Frontal cortex (tissue), 4 donors: ENCODE data around the gene SRBD1. TPM values are rescaled to one million over a fixed set of nuclear protein-coding genes. Genes with fewer than 3 reads are reported as not detected.

Experiments used
- DNase-seq, 2 donors: peaks; one replicate each; pipeline ENCODE4 v3.0.0; 2012; ENCODE audit warnings: low spot score in 2 of 2
- FAIRE-seq: peaks from 2 replicates; lab custom pipeline; 2012; peaks lifted over from hg19 to GRCh38; lab: Jason Lieb, UNC
- total RNA-seq: library from RNA; depleted of rRNA; stranded (reverse); fragments of >200 nt; gene quantifications from one replicate; pipeline ENCODE4 v1.2.3, GENCODE V29; 2014
- donor health status: control.
- donor health status: control.
- donor health status: control.

SRBD1 gene
- total RNA-seq, 1 donor from 2014 or later: 69.3 TPM

DNA sequence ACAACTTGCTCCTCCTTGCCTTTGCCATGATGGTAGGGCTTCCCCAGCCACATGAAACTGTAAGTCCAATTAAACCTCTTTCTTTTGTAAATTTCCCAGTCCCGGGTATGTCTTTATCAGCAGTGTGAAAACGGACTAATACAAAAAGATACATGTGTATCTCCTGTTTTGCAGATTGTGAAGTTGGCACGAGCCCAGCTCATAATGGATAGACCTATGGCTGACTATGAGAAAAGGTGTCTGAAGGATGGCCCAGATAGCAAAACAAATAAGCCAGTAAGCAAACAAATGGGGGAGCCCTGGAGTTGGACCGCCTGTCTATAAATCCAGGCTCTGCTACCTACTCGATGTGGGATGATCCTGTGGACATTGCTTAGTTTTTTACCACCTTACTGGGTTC, 24.9 kb upstream of the SRBD1 start:
- no peak for FAIRE-seq
- DNase-seq: no peak

DNA sequence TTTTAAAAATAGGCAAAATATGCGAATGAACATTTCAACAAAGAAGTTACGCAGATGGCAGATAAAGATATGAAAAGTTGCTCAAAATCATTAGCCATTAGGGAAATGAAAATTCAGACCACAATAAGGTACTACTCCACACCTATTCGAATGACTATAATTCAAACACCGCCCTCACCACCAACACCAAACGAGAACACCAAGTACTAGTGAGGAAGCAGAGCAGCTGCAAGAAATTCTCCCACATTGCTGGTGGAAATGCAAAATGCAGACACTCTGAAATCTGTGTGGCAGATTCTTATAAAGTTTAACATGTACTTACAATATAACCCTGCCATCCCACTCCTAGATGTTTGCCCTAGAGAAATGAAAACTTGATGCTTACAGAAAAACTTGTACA, 23.2 kb upstream of the SRBD1 start:
- DNase-seq: no peak
- FAIRE-seq: no peak

DNA sequence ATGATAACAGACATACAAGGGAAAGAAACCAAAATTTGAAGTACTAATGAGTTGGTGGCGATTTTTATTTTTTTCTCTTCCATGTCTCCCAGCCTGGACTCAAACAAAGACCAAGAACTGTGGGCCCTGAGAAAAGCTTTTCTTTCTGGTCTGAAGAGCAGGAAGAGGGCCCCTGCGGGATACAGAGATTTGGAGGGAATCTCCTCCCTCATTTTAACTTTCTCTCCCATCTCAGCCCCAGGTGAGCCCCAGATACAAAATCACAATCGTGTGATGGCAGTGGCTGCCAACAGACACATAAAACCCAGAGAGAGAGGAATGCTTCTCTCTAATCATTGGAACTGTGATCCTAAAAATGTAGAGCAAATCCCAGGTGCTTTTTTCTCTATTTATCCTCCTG, 20.9 kb upstream of the SRBD1 start:
- FAIRE-seq: no peak

DNA sequence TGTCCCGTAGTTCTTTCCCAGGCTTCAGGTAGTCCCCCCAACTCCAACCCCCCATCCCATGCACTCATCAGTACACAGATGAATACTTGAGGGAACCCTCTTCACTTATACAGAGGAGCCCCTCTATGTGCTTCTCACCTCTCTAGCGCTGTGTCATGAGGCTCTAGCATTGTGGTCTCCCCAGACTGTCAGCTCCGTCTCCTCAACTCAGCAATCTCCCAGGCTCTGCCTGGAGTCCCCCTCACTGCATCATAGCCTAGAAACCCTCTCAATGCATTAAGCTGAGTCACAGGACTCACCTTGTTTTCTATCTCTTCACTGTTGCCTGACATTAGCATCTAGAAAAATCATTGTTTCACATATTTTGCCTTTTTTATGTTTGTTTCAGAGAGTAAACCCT, 20.3 kb upstream of the SRBD1 start:
- FAIRE-seq (no peak), DNase-seq (no peak)

More for the DNA sequence above, 20.9 kb upstream of the SRBD1 start:
- no peak for DNase-seq

DNA sequence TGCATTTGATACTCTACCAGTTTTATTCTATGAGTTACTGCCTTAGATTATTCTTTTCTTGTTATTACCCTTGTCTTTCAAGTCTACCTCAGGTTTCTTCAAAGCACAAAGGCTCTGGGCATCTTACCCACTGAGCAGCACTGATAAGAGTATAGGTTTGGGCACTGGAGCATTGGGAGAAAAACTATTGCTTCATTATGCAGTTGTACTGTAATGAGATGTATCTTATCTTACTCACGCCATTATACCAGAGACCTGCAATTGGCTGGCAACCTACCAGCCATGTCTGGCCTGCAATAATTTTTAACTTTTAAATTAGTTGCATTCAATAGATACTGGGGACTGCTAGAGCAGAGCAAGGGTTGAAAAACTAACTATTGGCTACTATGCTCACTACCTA, 18.9 kb upstream of the SRBD1 start:
- no peak for DNase-seq
- FAIRE-seq: no peak

DNA sequence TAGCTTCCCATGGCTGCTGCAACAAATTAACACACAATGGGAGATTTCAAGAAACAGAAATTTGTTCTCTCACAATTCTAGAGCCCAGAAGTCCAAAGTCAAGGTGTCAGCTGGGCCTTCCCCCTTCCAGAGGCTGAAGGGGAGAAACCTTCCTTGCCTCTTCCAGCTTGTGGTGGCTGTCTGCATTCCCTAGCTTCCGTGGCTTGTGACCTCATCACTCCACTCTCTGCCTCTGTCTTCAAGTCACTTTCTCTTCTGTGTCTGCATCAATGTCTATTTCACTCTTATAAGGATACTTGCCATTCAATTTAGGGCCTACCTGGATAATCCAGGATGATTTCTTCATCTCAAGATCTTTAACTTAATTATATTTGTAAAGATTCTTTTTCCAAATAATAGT, 16.8 kb upstream of the SRBD1 start:
- no peak for FAIRE-seq
- no peak for DNase-seq

DNA sequence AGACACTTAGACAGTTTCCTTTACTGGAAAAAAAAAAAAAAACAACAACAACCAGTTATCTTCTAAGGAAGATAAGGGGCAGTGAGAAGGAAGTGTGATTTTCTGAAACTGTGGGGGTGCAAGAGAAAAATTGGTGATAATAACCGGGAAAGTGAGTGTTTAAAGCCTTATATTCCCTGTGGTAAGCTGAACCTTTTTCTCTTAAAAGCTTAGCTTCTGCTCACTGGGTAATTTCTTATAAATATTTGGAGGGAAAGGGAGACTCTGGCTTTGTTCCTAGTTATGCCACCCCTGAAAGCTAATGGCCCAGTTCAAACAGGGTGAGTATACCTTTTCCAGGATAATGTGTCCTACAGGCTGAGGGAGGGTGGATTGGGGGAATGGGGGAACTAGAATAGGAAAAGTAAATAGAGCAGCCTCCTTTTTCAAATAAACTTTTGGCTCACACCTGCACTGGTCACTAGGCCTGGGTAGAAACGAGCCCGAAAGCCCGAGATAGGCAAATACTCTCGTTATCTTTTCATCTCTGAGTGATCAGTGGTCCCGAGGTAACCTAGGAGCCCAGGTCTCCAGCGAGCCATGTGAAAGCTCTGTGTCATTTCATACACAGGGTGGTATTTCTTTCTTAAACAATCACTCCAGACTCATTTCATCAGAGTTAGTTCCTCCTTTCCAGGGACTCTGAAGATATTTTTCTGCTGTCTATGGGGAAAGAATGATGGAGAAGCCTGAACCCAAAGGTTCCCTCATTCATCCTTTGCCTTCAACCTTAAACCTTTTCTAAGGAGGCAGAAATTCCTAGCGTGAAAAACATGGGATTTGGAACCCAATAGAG, 15.5 kb upstream of the SRBD1 start:
- no peak for DNase-seq
- FAIRE-seq: no peak

DNA sequence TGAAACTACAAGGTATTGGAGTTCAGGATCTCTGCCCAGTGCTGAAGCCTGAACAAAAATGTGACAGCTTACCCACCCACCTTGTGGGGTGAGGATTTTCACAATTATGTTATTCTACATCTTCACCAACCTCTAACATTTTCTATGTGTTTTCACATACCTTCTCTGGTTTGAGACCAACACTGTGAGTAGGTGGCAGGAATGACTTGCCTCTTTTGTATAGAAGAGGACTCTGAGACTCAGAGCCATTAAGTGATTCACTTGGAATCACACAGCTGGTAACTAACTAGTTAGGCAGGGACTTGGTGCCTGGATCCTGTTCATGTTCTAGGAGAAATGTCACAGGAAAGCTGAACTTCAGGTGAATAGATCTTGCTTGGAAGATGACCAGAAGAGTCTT, 14.8 kb upstream of the SRBD1 start:
- FAIRE-seq (no peak), DNase-seq (no peak)

DNA sequence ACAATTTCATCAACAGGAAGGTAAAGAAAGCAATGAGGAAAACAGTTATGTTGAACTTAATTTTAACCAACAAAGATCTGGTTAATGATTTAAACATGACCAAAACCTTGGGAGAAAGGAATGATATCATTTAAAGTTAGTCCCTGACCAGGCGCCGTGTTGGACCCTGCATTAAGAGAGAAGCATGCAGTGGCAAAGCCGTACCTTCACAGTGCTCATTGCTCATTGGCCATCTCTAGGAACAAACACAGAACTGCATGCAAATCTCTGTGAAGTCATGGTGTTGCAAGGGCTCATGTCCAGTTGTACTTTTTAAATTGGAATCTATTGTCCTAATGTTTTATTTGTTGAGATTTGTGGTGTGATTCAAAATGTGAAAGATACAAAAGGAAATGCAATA, 12.0 kb upstream of the SRBD1 start:
- no peak for FAIRE-seq
- no peak for DNase-seq

DNA sequence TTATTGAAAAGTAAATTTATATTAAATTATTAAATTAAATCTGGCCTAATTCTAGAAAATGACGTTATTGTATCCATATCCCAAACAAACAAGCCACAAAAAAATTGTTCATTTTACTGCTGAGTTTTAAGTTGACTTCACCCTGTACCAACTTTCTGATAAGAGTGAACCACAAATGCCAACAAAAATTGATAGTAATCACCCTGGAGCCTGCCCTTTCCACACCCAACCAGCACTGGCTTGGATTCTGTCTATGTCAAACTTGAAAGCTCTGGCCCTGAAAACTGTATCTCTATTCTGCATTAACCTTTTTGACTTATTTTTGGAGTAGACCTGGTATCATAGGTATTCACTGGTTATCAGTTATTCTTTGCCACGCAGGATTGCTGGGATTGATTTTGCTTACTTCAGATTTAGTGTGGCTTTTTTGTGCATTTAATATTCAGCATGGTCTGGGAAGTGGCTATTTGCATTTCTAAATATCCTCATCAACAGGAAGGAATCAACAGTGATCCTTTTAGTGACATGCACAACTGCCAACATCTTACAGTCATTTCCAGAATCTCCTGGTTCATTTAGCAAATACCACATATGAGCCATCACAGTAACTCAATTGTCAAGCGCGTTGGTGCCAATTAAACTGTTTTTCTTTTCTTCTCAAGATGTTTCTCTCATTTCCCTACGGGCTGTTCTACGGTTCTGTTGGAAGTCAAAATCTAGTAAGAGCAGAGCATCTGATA, 11.4 kb upstream of the SRBD1 start:
- FAIRE-seq (no peak), DNase-seq (no peak)

DNA sequence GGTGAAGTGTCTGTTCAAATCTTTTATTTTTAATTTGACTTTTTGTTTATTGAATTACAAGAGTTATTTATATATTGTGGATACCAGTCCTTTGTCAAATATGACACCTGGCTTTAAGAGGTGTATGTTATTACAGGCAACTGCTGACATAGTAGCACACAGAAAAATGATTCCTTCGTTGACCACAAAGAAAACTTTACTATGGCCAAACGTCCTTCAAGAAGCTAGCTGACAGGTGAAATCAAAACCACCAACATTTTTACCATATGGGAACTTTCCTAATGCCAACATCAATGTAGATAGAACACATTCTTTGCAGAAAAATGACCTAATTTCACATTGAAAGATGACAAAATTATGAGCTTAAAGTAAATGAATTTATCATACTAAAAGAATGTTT, 6.4 kb upstream of the SRBD1 start:
- DNase-seq: no peak
- FAIRE-seq: no peak

DNA sequence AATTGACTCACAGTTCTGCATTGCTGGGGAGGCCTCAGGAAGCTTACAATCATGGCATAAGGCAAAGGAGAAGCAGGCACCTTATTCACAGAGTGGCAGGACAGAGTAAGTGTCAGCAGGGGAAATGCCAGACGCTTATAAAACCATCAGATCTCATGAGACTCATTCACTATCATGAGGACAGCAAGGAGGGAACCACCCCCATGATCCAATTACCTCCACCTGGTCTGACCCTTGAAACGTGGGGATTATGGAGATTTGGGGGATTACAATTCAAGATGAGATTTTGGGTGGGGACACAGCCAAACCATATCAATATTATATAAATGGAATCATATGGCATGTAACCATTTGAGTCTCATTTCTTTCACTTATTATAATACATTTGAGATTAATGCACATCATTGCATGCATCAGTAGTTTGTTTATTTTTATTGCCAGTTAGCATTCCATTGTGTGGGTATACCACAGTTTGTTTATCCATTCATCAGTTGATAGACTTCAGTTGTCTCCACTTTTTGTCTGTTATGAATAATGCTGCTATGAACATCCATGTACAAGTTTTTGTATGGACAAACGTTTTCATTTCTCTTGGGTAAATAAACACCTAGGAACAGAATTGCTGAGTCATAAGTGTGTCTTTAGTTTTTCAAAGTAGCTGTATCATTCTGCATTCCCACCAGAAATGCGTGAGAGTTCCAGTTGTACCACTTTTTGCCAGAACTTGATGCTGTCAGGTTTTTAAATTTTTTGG, 5.8 kb upstream of the SRBD1 start:
- FAIRE-seq: no peak
- no peak for DNase-seq

DNA sequence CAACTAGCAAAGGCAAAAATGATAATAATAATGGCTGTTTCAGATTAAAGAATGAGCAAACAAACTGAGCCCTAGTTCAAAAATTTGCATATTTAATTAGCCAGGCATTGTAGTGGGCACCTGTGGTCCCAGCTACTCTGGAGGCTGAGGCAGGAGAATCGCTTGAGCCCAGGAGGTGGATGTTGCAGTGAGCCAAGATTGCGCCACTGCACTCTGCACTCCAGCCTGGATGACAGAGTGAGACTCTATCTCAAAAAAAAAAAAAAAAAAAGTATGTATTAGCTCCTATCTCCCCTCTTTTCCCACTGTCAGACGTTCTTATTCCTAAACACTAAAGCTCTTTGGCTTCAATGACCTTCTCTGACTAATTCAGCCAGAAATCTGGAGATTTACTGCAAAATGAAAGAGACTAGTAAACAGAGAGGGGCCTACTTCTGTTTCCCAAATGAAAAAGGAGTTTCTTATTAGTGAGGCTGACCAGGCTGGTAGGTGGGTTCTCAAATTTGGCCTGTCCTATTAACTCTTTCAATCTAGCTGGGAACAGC, 3.9 kb upstream of the SRBD1 start:
- no peak for DNase-seq
- no peak for FAIRE-seq

DNA sequence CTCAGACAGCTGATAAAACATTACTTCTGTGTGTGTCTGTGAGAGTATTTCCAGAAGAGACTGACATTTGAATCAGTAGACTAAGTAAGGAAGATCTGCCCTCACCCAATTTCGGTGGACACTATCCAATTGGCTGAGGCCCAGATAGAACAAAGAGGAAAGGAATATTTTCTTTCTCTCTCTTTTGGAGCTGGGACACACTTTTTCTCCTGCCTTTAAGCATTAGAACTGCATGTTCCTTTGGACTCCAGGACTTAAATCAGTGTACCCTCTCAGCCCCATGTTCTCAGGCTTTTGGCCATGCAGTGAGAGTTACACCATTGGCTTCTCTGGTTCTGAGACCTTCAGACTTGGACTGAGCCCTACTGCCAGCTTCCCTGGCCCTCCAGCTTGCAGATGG, 3.3 kb upstream of the SRBD1 start:
- no peak for DNase-seq
- no peak for FAIRE-seq

DNA sequence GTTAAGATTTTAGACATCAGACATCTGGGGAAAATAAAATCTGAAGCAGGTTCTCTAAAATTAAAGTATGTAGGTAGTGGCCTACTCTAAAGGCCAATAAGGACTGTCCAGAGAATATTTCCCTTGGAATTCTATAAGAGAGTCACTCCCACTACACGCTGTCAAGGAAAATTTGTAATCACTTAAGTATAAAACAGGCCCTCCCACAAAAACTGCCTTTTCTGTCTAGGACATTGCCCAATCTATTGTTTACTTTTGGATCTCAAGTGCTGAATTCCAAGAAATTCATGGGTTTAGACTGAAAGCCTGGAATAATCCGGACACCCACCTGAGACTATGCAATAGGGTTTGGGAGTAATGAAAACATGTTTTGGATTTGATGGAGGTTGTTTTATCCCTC, 1.7 kb upstream of the SRBD1 start:
- FAIRE-seq (no peak), DNase-seq (no peak)

DNA sequence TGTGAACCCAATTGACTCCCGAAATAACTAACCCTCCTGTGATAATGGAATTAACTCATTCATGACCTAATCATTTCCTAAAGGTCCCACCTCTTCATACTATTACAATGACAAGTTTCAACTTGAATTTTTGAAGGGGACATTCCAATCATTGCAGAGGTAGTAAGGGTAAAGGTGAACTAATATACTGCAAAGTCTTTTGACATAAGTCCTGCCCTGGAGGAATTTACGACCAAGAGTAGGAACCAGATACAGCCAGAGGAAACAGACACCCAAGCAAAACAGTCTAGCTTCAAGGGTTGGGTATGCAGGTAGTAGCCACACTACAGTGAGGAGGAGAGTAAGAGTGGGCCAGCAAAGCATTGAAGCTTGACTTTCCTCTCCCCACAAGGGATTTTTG, 1.2 kb upstream of the SRBD1 start:
- FAIRE-seq (no peak), DNase-seq (no peak)

DNA sequence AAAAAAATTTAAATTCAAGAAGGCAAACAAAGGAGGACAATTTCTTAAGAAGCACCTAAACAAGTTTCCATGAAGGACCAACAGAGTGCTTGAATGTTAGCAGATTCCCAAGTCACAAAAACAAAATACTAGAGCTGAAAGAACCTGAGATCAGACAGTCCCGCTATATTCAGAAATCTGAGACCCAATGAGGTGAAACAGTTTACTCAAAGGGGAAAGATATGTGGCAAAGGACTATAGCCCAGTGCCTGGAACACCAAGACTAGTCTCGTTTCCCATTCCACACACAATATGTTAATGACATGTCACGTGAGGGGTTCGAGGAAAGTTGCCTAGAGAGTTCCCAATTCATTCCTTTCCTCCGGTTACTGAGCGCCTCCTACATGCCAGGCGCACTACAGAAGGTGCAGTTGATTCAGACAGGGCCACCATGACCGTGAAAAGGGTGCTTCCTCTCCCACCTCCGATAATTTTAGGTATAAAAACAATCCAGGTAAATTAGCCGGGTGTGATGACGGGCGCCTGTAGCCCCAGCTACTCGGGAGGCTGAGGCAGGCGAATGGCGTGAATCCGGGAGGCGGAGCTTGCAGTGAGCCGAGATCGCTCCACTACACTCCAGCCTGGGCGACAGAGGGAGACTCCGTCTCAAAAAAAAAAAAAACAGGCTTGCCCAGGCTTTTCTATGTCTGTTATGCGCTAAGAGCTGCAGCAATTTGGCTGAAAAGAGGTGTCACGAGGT, 617 bp downstream of the SRBD1 start:
- FAIRE-seq: no peak

DNA sequence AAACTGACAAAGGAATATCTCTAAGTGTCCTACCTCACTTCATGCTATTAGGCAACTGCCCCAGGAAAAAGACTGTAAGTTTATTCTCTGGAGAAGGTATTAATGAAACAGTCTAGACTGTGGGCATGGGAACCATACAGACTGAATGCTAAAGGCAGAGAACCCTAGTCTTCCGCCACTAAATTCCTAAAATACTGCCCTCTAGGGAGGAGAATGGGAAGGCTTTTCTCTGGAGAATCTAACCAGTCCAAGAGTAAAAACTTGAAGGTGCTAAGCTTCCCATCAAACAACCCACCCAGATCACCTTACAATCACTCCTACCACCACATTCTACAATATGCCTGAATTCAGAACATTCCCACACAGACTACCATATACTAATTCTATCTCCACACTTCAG, 3.4 kb downstream of the SRBD1 start:
- FAIRE-seq: no peak
- no peak for DNase-seq

More for the DNA sequence above, 617 bp downstream of the SRBD1 start:
- DNase-seq: peak; percentile 5 to 47

DNA sequence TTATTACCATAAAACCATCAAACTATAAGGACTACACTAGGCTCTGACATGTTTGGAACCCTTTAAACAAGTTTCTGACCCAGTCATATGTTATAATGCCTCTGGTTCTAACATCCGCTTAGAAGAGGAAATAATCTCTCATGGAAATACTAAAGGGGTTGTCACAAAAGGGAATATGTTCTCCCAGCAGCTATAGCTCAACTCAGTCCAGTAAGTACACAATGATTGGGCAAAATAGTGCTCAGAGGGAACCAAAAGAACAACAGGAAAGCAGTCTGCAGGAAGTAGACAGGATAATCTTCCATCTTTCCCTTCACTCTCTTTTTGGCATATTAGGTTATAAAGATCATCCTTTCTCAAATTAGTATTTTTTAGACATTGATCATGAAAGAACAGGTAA, 4.3 kb downstream of the SRBD1 start:
- DNase-seq (no peak), FAIRE-seq (no peak)

DNA sequence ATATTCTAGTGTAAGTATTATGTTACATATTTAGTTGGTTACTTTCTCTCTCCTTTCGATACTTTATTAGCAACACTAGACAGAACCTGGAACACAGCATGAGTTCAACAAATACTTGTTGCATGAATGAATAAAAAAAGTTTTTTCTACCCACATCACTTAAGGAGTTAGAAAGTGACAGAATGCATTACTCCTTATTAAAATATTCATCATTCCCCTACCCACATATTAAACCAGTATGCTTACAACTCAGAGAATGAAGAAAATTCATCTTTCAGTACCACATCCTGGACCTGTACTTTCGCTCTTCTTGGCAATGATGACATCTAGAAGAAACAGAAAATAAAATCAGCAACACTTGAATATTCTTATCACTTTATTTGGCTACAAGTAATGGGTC, 6.0 kb downstream of the SRBD1 start:
- no peak for FAIRE-seq

More for the DNA sequence above, 6.0 kb downstream of the SRBD1 start:
- no peak for DNase-seq
